ENCODE measurements around the gene STX18.

The STX18 gene

GRCh38 chr4:4374388-4375098, 167.3 kb downstream of the STX18 start:
- H3K9ac ChIP-seq (ENCODE audit: low read depth, low read length) = no peak overlapping the region
- no peaks in the 10 kb centered on the region for H3K9me3 ChIP-seq (ENCODE audit: control insufficient read depth, insufficient read depth, low read length)
- no peak overlapping the region for H3K4me3 ChIP-seq (ENCODE audit: low read depth, low read length)
- H3K36me3 ChIP-seq (ENCODE audit: control insufficient read depth, insufficient read depth, low read length) = no peaks in the 10 kb centered on the region
- no peaks in the 10 kb centered on the region for H3K27me3 ChIP-seq (ENCODE audit: control insufficient read depth, insufficient read depth, low read length)
- no peaks in the 10 kb centered on the region for H3K4me1 ChIP-seq (ENCODE audit: control insufficient read depth, insufficient read depth, low read length)

Data from iPS-15b (cell line).